ENCODE data around the gene CYFIP1. TPM values are rescaled to one million over a fixed set of nuclear protein-coding genes. Genes with fewer than 3 reads are reported as not detected.

CYFIP1 gene
- total and polyA plus RNA-seq, 2 of the 8 experiments (the other 6 are each of a cell fraction or from before 2014, with no cell fraction given): 38.6 to 81.7 TPM

GRCh38 chr15:23013681-23014080, 33.5 kb upstream of the CYFIP1 start:
- WGBS, 2 experiments (ENCODE audit: extremely low coverage in 1 of 2, insufficient coverage in 1 of 2, insufficient read length in 1 of 2, insufficient replicate concordance in 2 of 2, low coverage in 1 of 2, low lambda C conversion rate in 2 of 2, missing lambda C conversion rate in 1 of 2): 87% methylated on average over 5 of the region's 5 CpGs; no CpG with 5 or more reads in 1 of the 2 experiments
- POLR2A ChIA-PET (ENCODE audit: partially characterized antibody): interaction anchor here (0.5 to 1.5 kb wide), 3 partner anchors 10 to 19 kb away, joined by 3 to 5 read pairs (median 3); no protein-coding TSS in a partner anchor
- TF ChIP-seq JUN (IDR thresholded peaks at IDR 0.05; ENCODE audit: low read depth, low read length): no peak
- no peak for TF ChIP-seq MAFK (IDR thresholded peaks at IDR 0.05; ENCODE audit: low read depth, low read length)
- TF ChIP-seq KDM5A (IDR thresholded peaks at IDR 0.05; ENCODE audit: low read length): no peak
- TF ChIP-seq ZNF274 (IDR thresholded peaks at IDR 0.05; ENCODE audit: borderline replicate concordance, extremely low read depth, low read length): no peak
- no peak for TF ChIP-seq PHF8 (conservative IDR thresholded peaks at IDR 0.05; ENCODE audit: low read depth, low read length)
- TF ChIP-seq JUND (IDR thresholded peaks at IDR 0.05; ENCODE audit: low read length): no peak
- TF ChIP-seq SRF (IDR thresholded peaks at IDR 0.05; ENCODE audit: low read depth, low read length): no peak
- TF ChIP-seq KDM1A (IDR thresholded peaks at IDR 0.05; ENCODE audit: borderline replicate concordance, low read length): no peak
- TF ChIP-seq SIX5 (IDR thresholded peaks at IDR 0.05; ENCODE audit: low read depth, low read length): no peak
- TF ChIP-seq EZH2 (IDR thresholded peaks at IDR 0.05; ENCODE audit: low read depth, low read length, severe bottlenecking): no peak
- TF ChIP-seq, protein P1, sequence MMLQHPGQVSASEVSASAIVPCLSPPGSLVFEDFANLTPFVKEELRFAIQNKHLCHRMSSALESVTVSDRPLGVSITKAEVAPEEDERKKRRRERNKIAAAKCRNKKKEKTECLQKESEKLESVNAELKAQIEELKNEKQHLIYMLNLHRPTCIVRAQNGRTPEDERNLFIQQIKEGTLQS (IDR thresholded peaks at IDR 0.05; ENCODE audit: insufficient read depth, low read depth, low read length): no peak
- TF ChIP-seq RBBP5 (IDR thresholded peaks at IDR 0.05; ENCODE audit: borderline replicate concordance, low read depth, low read length): no peak
- no peak for TF ChIP-seq BACH1 (IDR thresholded peaks at IDR 0.05; ENCODE audit: low read length)
- no peak for TF ChIP-seq ASH2L (IDR thresholded peaks at IDR 0.05; ENCODE audit: low read length)
- TF ChIP-seq FOSL1 (IDR thresholded peaks at IDR 0.05; ENCODE audit: insufficient read depth, low read depth, low read length): no peak

More at GRCh38 chr15:23013681-23014080, 33.5 kb upstream of the CYFIP1 start:
- no peak overlapping the region for H3K18ac ChIP-seq (ENCODE audit: extremely low read depth, low read length)
- no peaks in the 10 kb centered on the region for H3K4me1 ChIP-seq (replicated peaks in 1 of 4; ENCODE audit: control insufficient read depth in 3 of 4, insufficient read depth in 4 of 4, low read length in 3 of 4)
- H3K79me2 ChIP-seq (ENCODE audit: control insufficient read depth in 1 of 2, insufficient read depth in 2 of 2, low read length in 2 of 2): no peaks in the 10 kb centered on the region
- FAIRE-seq (no peak), DNase-seq (ENCODE audit: low read depth in 1 of 2, low spot score in 2 of 2) (no peak)
- H3K56ac ChIP-seq (replicated peaks; ENCODE audit: insufficient read length, low read depth, low read length): no peak overlapping the region
- H3K4me2 ChIP-seq (ENCODE audit: insufficient read depth in 1 of 2, low read depth in 2 of 2, low read length in 2 of 2): no peak overlapping the region
- H2BK20ac ChIP-seq (ENCODE audit: low read length): no peak overlapping the region
- no peaks in the 10 kb centered on the region for H3K79me1 ChIP-seq (ENCODE audit: low read depth, low read length)
- no peak overlapping the region for H2BK120ac ChIP-seq (replicated peaks; ENCODE audit: low read depth, low read length)
- H3K36me3 ChIP-seq (ENCODE audit: control insufficient read depth in 2 of 4, insufficient read depth in 4 of 4, low read length in 3 of 4): peaks cover 8 to 29% (median 13%) of the 10 kb centered on the region in 4 experiments; a peak in 6 of 8 replicates
- no peak overlapping the region for H4K8ac ChIP-seq (ENCODE audit: extremely low read depth, insufficient read depth, low read length)
- no peak overlapping the region for H2AK5ac ChIP-seq (ENCODE audit: low read depth, low read length)
- H4K20me1 ChIP-seq (replicated peaks in 1 of 2; ENCODE audit: control insufficient read depth in 1 of 2, insufficient read depth in 2 of 2, low read length in 2 of 2): no peaks in the 10 kb centered on the region
- H4K91ac ChIP-seq (replicated peaks; ENCODE audit: insufficient read length, low read length): no peak overlapping the region
- H3K4me3 ChIP-seq (ENCODE audit: extremely low read depth in 1 of 4, insufficient read depth in 2 of 4, low read depth in 3 of 4, low read length in 4 of 4): no peak overlapping the region
- no peak overlapping the region for H3K9ac ChIP-seq (replicated peaks in 1 of 4; ENCODE audit: extremely low read depth in 1 of 4, low read depth in 3 of 4, low read length in 3 of 4)
- no peak overlapping the region for H2BK15ac ChIP-seq (ENCODE audit: low read length)
- no peak overlapping the region for H3K4ac ChIP-seq (replicated peaks; ENCODE audit: insufficient read length, low read depth, low read length)
- H3K14ac ChIP-seq (ENCODE audit: insufficient read length): no peak overlapping the region
- no peak overlapping the region for H4K5ac ChIP-seq (ENCODE audit: insufficient read length, low read depth, low read length)
- no peaks in the 10 kb centered on the region for H3K23me2 ChIP-seq (ENCODE audit: low read depth, low read length)
- H2BK5ac ChIP-seq (ENCODE audit: low read depth, low read length): no peak overlapping the region
- H3K23ac ChIP-seq (ENCODE audit: insufficient read length): no peak overlapping the region
- H3K27me3 ChIP-seq (replicated peaks in 1 of 4; ENCODE audit: control insufficient read depth in 3 of 4, extremely low read depth in 1 of 4, insufficient read depth in 3 of 4, low read length in 3 of 4): no peaks in the 10 kb centered on the region
- H2BK12ac ChIP-seq (ENCODE audit: low read depth, low read length): no peak overlapping the region
- CTCF ChIA-PET (ENCODE audit: partially characterized antibody): interaction anchor here (1.1 kb wide), 1 partner anchor 9 kb away, joined by 5 read pairs; no protein-coding TSS in a partner anchor
- H2AFZ ChIP-seq (ENCODE audit: low read length): no peak overlapping the region
- H3K27ac ChIP-seq (ENCODE audit: low read depth, low read length): no peak overlapping the region
- H3K9me3 ChIP-seq (ENCODE audit: insufficient read depth in 2 of 2, low read depth in 1 of 2, low read length in 1 of 2): no peaks in the 10 kb centered on the region

Measured in H1 (cell line).